ENCODE measurements around the gene DPH6.

The DPH6 gene

DNA sequence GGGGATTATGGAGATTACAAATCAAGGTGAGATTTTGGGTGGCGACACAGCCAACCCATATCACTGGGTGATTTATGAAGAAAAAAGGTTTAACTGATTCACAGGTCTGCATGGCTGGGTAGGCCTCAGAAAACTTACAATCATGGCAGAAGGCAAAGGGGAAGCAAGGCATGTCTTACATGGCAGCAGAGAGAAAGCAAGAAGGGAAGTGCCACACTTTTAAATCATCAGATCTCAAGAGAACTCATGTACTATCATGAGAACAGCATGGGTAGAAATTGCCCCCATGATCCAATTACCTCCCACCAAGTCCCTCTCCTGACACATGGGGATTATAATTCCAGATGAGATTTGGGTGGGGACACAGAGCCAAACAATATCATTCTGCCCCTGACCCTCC lies 59.7 kb downstream of the DPH6 start:
- WGBS, 2 experiments (ENCODE audit: insufficient coverage in 2 of 2), result no CpG with 5 or more reads among the region's 1 CpG

DNA sequence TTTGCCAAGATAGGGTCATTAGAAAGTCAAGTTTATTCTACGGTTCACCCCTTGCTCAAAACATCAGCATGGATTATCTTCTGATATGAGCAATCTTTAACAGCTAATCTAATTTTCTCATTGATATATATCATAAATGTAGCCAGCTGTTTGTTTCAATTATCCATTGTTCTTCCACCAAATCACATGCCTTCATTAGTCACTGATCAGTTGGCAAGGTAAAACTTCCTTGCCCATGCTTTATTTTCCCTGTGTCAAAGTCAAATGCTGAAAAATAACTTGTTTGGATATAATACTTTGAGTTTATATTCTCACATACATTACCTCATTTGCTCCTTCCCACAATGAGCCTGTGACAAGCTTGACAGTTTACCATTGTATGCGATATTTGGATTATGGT lies 60.6 kb downstream of the DPH6 start:
- Histone ChIP-seq H3K4me3 (ENCODE audit: extremely low read depth, insufficient read depth, low read length, poor library complexity, severe bottlenecking) (no peak overlapping the region), H3K4me1 (ENCODE audit: control insufficient read depth, insufficient read depth, low read length, poor library complexity, severe bottlenecking) (no peaks in the 10 kb centered on the region), H3K27ac (ENCODE audit: low read depth, low read length, severe bottlenecking) (no peak overlapping the region), H3K36me3 (ENCODE audit: control insufficient read depth, insufficient read depth, low read length) (no peaks in the 10 kb centered on the region), H3K9me3 (ENCODE audit: control insufficient read depth, low read length) (peaks cover 23% of the 10 kb centered on the region)
- no CpG with 5 or more reads among the region's 2 CpGs for WGBS, 2 experiments (ENCODE audit: insufficient coverage in 2 of 2)

More for the DNA sequence above, 59.7 kb downstream of the DPH6 start:
- no peak overlapping the region for H3K27ac ChIP-seq (ENCODE audit: low read depth, low read length, severe bottlenecking)
- H3K9me3 ChIP-seq (ENCODE audit: control insufficient read depth, low read length), result peaks cover 23% of the 10 kb centered on the region
- H3K4me1 ChIP-seq (ENCODE audit: control insufficient read depth, insufficient read depth, low read length, poor library complexity, severe bottlenecking), result no peaks in the 10 kb centered on the region
- H3K36me3 ChIP-seq (ENCODE audit: control insufficient read depth, insufficient read depth, low read length), result no peaks in the 10 kb centered on the region
- no peak overlapping the region for H3K4me3 ChIP-seq (ENCODE audit: extremely low read depth, insufficient read depth, low read length, poor library complexity, severe bottlenecking)

DNA sequence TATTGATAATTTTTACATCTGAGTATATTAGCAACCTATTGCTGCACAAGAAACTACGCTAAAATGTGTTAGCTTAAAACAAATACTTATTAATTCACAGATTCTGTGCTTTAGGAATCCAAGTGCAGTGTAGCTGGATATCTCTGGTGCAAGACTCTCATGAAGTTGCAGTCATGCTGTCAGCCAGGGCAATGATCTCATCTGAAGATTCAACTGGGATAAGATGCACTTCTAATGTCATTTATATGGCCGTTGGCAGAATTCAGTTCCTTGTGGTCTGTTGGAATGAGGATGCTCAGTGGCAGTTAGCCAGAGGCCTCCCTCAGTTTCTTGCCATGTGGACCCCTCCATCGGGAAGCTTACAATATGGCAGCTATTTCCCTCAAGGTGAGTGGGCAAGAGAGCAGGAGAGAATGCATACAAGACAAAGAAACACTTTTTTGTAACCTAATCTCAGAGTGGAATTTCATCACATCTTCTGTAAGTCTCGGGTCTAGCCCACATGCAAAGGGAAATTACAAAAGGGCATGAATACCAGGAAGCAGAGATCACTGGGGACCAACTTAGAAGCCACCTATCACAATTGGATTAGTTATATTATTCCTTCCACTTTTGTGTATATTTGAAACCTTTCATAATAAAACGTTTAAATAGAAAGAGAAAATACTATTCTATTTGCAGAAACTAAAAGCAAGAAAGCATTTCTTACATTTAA lies 61.6 kb downstream of the DPH6 start:
- Histone ChIP-seq H3K36me3 (ENCODE audit: control insufficient read depth, insufficient read depth, low read length) (no peaks in the 10 kb centered on the region), H3K4me3 (ENCODE audit: extremely low read depth, insufficient read depth, low read length, poor library complexity, severe bottlenecking) (no peak overlapping the region), H3K4me1 (ENCODE audit: control insufficient read depth, insufficient read depth, low read length, poor library complexity, severe bottlenecking) (no peaks in the 10 kb centered on the region), H3K9me3 (ENCODE audit: control insufficient read depth, low read length) (peaks cover 23% of the 10 kb centered on the region), H3K27ac (ENCODE audit: low read depth, low read length, severe bottlenecking) (no peak overlapping the region)
- 100% methylated on average over 1 of the region's 5 CpGs; no CpG with 5 or more reads in 1 of the 2 experiments for WGBS, 2 experiments (ENCODE audit: insufficient coverage in 2 of 2)

DNA sequence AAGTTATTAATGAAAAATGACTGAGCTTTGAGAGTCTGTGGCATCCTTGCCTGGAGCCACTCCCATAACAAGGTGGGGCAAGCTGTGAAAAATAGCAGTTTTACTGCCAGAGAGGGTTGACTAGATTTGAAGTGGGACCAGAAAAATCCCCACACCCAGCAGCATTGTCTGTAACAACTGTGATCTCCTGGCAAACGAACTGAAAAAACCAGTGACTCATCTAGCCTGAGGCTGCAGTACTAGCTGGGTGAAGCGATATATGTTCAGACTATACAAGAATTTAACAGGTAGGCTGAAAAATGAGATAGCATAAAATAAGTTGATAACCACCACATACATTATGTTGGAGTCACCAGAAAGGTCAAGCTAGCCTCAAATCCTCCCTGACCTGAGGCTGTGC lies 64.0 kb downstream of the DPH6 start:
- H3K9me3 ChIP-seq (ENCODE audit: control insufficient read depth, low read length), result peaks cover 10% of the 10 kb centered on the region
- H3K36me3 ChIP-seq (ENCODE audit: control insufficient read depth, insufficient read depth, low read length), result no peaks in the 10 kb centered on the region
- no CpG with 5 or more reads among the region's 2 CpGs for WGBS, 2 experiments (ENCODE audit: insufficient coverage in 2 of 2)
- no peaks in the 10 kb centered on the region for H3K4me1 ChIP-seq (ENCODE audit: control insufficient read depth, insufficient read depth, low read length, poor library complexity, severe bottlenecking)
- H3K27ac ChIP-seq (ENCODE audit: low read depth, low read length, severe bottlenecking), result no peak overlapping the region
- no peak overlapping the region for H3K4me3 ChIP-seq (ENCODE audit: extremely low read depth, insufficient read depth, low read length, poor library complexity, severe bottlenecking)

DNA sequence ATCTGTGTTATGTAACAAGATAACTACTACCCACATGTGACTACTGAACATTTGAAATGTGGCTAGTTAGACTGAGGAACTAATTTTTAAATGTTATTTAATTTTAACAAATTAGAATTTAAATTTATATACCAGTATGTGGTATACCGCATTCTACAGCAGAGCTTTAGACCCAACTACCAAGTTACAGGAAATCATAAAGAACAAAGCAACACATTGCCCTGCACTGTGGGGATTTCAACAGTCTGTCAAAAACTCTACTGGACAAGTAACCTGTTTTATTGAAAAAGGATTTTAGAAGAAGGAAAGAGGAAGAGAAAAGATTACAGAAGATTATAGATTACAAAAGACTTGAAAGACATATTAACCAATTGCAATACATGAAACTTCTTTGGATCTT lies 64.9 kb downstream of the DPH6 start:
- Histone ChIP-seq H3K4me1 (ENCODE audit: control insufficient read depth, insufficient read depth, low read length, poor library complexity, severe bottlenecking) (no peaks in the 10 kb centered on the region), H3K27ac (ENCODE audit: low read depth, low read length, severe bottlenecking) (no peak overlapping the region), H3K36me3 (ENCODE audit: control insufficient read depth, insufficient read depth, low read length) (no peaks in the 10 kb centered on the region), H3K4me3 (ENCODE audit: extremely low read depth, insufficient read depth, low read length, poor library complexity, severe bottlenecking) (no peak overlapping the region), H3K9me3 (ENCODE audit: control insufficient read depth, low read length) (peaks cover 3% of the 10 kb centered on the region)
- WGBS, 2 experiments (ENCODE audit: insufficient coverage in 2 of 2), result no CpG with 5 or more reads among the region's 1 CpG

DNA sequence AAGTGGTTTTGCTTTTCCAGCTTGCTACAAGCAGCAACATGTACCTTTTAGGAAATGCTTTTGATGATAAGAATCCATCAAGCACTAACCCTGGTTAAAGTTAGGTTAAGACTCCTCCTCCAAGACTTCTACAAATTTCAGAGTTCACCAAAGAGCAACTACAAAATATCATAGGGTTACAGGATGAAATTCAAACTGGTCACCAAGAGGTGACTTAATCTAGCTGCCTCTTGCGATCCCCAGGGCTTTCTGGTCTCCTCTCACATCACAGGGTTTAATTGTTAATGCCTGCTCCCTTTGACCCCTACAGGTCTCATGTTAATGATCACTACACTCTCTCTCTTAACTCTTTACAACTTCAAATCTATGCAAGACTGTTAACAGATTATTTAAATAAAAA lies 66.5 kb downstream of the DPH6 start:
- Histone ChIP-seq H3K36me3 (ENCODE audit: control insufficient read depth, insufficient read depth, low read length) (no peaks in the 10 kb centered on the region), H3K4me3 (ENCODE audit: extremely low read depth, insufficient read depth, low read length, poor library complexity, severe bottlenecking) (no peak overlapping the region), H3K9me3 (ENCODE audit: control insufficient read depth, low read length) (peaks cover 3% of the 10 kb centered on the region), H3K4me1 (ENCODE audit: control insufficient read depth, insufficient read depth, low read length, poor library complexity, severe bottlenecking) (no peaks in the 10 kb centered on the region), H3K27ac (ENCODE audit: low read depth, low read length, severe bottlenecking) (no peak overlapping the region)
- WGBS, 2 experiments (ENCODE audit: insufficient coverage in 2 of 2), result 33% methylated on average over 1 of the region's 1 CpG; no CpG with 5 or more reads in 1 of the 2 experiments

DNA sequence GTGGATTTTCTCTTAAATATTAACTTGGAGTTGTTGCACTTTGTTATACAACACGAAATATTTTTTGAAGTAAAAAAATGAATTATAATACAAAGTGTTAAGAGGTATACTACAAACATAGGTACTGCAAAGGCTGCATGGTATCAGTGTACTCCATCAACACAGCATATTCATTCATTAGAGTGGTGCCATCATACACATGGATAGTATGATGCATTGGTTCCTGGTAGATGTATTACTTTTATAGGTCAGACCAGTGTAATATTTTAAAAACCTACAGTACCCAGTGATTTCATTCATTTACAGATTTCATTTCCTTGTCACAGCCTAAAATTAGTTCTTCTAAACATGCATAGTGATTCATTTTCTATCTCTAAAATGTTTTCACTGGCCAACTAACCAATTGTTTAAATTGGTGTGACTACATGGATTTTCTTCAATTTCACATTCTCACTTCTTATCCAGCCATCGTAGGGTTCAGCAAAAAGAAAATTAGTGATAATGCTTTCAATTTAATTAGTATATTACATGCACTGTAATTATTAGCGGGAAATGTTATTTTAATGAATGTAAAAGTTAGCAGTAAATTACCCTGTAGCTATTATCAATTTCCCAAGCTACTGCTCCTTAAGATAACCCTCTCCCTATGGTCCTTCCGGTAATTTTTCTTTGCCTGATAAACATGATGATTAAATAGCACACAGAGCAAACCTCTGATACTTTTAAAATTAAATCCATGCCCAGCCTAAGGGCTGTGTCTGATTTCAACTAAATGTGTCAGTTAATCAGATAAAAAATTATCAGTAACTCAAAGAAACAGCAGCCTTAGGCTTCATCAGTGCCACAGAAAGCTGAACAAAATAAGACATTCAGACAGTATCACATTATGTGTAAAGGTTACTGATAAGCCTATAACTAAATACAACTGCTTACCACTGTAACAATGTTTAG lies 68.4 kb downstream of the DPH6 start:
- H3K36me3 ChIP-seq (ENCODE audit: control insufficient read depth, insufficient read depth, low read length), result no peaks in the 10 kb centered on the region
- no peak overlapping the region for H3K27ac ChIP-seq (ENCODE audit: low read depth, low read length, severe bottlenecking)
- H3K9me3 ChIP-seq (ENCODE audit: control insufficient read depth, low read length), result no peaks in the 10 kb centered on the region
- H3K4me3 ChIP-seq (ENCODE audit: extremely low read depth, insufficient read depth, low read length, poor library complexity, severe bottlenecking), result no peak overlapping the region
- WGBS, 2 experiments (ENCODE audit: insufficient coverage in 2 of 2), result 100% methylated on average over 1 of the region's 4 CpGs
- no peaks in the 10 kb centered on the region for H3K4me1 ChIP-seq (ENCODE audit: control insufficient read depth, insufficient read depth, low read length, poor library complexity, severe bottlenecking)

DNA sequence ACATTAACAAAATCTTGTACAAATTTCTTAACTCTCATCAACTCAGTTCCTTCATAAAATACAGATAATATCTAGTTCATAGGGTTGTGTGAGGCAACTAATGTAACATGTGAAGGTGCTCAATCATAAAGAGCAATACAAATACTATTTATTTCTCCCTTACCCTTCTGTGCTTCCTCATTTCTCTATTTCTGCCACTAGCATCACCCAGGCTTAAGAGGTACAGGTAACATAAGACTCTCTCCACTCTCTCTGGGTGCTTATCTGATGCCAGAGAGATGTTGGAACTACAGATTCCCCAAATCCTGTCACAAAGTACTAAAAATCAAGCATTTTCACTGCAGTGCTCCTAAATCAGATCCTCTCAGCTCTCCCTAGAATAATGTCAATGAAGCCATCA lies 74.9 kb downstream of the DPH6 start:
- Histone ChIP-seq H3K9me3 (ENCODE audit: control insufficient read depth, low read length) (no peaks in the 10 kb centered on the region), H3K27ac (ENCODE audit: low read depth, low read length, severe bottlenecking) (no peak overlapping the region), H3K36me3 (ENCODE audit: control insufficient read depth, insufficient read depth, low read length) (no peaks in the 10 kb centered on the region), H3K4me3 (ENCODE audit: extremely low read depth, insufficient read depth, low read length, poor library complexity, severe bottlenecking) (no peak overlapping the region), H3K4me1 (ENCODE audit: control insufficient read depth, insufficient read depth, low read length, poor library complexity, severe bottlenecking) (no peaks in the 10 kb centered on the region)

DNA sequence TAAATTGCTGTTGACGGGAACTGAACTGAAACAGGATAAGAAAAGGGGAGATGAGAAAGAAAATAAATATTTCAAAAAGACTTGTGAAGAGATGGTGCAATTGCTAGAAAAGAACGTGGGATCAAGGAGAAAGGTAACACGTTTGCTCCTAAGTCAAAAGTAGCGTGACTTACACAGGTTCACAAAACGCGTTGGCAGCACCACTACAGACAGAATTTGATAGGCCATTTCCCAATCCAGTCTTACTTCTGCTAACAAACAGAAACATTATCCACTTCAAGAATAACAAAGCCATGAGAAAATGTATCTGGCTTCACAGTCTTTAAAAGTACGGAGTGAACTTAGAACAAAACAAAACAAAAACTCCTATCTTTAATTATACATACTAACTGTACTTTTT lies 75.5 kb downstream of the DPH6 start:
- 82 to 89% methylated on average over 6 of the region's 7 CpGs for WGBS, 2 experiments (ENCODE audit: insufficient coverage in 2 of 2)
- Histone ChIP-seq H3K27ac (ENCODE audit: low read depth, low read length, severe bottlenecking) (no peak overlapping the region), H3K4me3 (ENCODE audit: extremely low read depth, insufficient read depth, low read length, poor library complexity, severe bottlenecking) (no peak overlapping the region), H3K36me3 (ENCODE audit: control insufficient read depth, insufficient read depth, low read length) (no peaks in the 10 kb centered on the region), H3K9me3 (ENCODE audit: control insufficient read depth, low read length) (no peaks in the 10 kb centered on the region), H3K4me1 (ENCODE audit: control insufficient read depth, insufficient read depth, low read length, poor library complexity, severe bottlenecking) (no peaks in the 10 kb centered on the region)

DNA sequence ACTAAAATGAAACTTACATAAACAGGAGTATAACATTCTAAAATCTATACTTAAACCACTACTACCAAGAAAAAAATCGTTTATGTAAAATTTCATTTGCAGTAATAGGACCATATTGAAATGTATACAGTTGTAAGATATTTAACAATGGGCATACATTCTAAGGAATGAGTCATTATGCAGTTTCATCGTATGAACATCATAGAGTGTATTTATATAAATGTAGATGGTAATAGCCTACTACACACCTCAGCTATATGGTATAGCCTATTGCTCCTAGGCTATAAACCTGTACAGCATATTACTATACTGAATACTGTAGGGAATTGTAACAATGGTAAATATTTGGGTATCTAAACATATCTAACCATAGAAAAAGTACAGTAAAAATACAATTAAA lies 79.5 kb downstream of the DPH6 start:
- H3K36me3 ChIP-seq (ENCODE audit: control insufficient read depth, insufficient read depth, low read length), result no peaks in the 10 kb centered on the region
- no peaks in the 10 kb centered on the region for H3K9me3 ChIP-seq (ENCODE audit: control insufficient read depth, low read length)
- H3K4me3 ChIP-seq (ENCODE audit: extremely low read depth, insufficient read depth, low read length, poor library complexity, severe bottlenecking), result no peak overlapping the region
- H3K27ac ChIP-seq (ENCODE audit: low read depth, low read length, severe bottlenecking), result no peak overlapping the region
- WGBS, 2 experiments (ENCODE audit: insufficient coverage in 2 of 2), result no CpG with 5 or more reads among the region's 2 CpGs
- no peaks in the 10 kb centered on the region for H3K4me1 ChIP-seq (ENCODE audit: control insufficient read depth, insufficient read depth, low read length, poor library complexity, severe bottlenecking)

DNA sequence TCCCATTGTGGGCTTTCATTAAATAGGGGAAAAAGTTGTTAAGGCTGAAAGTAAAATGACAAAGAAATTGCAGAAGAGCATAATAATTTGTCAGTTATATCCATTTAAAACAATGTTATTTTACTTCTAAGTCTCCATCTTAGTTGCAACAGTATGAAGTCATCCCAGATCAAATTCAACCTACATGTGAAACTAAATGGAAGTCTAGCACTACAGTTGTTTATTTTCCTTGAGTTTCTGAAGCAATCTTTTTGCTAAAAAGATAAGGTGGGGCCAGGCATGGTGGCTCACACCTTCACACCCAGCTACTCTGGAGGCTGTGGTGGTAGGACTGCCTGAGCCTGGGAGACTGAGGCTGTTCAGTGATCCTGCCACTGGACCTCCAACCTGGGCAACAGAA lies 80.2 kb downstream of the DPH6 start:
- no peak overlapping the region for H3K4me3 ChIP-seq (ENCODE audit: extremely low read depth, insufficient read depth, low read length, poor library complexity, severe bottlenecking)
- H3K27ac ChIP-seq (ENCODE audit: low read depth, low read length, severe bottlenecking), result no peak overlapping the region
- H3K36me3 ChIP-seq (ENCODE audit: control insufficient read depth, insufficient read depth, low read length), result no peaks in the 10 kb centered on the region
- H3K9me3 ChIP-seq (ENCODE audit: control insufficient read depth, low read length), result no peaks in the 10 kb centered on the region
- no peaks in the 10 kb centered on the region for H3K4me1 ChIP-seq (ENCODE audit: control insufficient read depth, insufficient read depth, low read length, poor library complexity, severe bottlenecking)
